ENCODE data around the gene MGST3.

DNA sequence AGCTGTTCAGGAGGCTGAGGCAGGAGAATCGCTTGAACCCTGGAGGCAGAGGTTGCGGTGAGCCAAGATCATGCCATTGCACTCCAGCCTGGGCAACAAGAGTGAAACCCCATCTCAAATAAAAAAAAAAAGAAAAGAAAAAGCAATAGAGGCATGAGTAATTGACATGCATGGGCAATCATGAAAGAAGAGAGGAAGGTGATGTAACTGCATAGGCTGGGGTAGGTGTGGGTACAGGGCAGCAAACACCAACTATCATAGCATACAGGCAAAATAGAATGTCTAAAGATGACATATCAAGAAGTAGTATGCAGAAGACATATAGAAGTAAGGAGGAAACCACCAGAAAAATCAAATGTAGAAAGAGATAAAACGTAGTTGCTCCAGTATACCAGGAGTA is 19.0 kb upstream of the MGST3 start:
- TF ChIP-seq TAF1 (IDR thresholded peaks at IDR 0.05; ENCODE audit: borderline replicate concordance, insufficient read depth, low read length): no peak
- TF ChIP-seq, protein P1, sequence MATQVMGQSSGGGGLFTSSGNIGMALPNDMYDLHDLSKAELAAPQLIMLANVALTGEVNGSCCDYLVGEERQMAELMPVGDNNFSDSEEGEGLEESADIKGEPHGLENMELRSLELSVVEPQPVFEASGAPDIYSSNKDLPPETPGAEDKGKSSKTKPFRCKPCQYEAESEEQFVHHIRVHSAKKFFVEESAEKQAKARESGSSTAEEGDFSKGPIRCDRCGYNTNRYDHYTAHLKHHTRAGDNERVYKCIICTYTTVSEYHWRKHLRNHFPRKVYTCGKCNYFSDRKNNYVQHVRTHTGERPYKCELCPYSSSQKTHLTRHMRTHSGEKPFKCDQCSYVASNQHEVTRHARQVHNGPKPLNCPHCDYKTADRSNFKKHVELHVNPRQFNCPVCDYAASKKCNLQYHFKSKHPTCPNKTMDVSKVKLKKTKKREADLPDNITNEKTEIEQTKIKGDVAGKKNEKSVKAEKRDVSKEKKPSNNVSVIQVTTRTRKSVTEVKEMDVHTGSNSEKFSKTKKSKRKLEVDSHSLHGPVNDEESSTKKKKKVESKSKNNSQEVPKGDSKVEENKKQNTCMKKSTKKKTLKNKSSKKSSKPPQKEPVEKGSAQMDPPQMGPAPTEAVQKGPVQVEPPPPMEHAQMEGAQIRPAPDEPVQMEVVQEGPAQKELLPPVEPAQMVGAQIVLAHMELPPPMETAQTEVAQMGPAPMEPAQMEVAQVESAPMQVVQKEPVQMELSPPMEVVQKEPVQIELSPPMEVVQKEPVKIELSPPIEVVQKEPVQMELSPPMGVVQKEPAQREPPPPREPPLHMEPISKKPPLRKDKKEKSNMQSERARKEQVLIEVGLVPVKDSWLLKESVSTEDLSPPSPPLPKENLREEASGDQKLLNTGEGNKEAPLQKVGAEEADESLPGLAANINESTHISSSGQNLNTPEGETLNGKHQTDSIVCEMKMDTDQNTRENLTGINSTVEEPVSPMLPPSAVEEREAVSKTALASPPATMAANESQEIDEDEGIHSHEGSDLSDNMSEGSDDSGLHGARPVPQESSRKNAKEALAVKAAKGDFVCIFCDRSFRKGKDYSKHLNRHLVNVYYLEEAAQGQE (IDR thresholded peaks at IDR 0.05; ENCODE audit: insufficient read depth in 1 of 2, low read depth in 2 of 2, low read length in 2 of 2): no peak

Data from PFSK-1 (cell line).